ENCODE results near the gene MAGOH. TPM values are rescaled to one million over a fixed set of nuclear protein-coding genes. Genes with fewer than 3 reads are reported as not detected.

MAGOH gene
- total and polyA plus RNA-seq, 2 of the 13 experiments (the other 11 are each of a cell fraction or from before 2014, with no cell fraction given), result 24.1 to 87.0 TPM

DNA sequence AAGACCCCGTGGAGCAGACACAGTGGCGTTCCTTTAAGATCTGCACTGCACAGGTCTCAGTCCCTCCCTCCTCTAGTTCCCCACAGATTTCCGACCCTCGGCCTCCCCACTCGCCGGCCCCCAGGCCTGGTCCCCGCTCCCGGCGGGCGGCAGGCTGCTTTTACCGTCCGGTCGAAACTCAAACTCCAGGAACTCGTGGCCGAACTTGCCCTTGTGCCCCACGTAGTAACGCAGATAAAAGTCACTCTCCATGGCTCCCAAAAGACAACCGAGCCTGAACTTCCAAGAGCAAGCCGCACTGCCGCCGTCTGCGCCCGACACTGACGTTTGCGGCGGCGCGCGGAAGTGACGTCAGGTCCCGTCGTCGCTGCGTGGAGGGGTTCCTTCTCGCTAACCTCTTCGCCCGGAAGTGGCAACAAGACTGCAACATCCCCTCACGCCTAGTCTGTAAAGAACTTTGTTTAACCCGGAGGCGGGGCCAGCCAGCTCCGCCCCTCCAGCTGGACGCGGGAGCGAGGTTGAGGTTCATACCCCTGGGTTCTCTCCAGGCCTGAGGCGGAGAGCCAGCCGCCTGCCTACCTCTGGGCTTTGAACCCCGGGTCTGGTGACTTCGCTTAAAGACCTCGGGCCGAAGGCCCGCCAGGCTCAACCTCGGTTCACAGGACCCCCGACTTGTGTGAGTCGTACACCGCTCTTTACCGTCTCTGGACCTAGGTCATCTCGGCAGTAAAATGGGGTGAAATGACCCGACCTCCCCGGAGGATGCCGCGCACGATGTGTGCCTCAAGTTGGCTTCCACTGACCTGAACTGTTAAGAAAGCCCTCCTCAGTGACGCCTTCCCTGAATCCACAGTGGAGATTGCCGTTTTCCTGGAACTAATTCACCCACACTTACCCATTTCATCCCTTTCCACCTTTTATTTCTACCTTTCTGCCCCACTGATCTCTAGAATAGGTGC is at the start of gene MAGOH (continued):
- TF ChIP-seq AKNA (CRISPR knock-in tag; IDR thresholded peaks at IDR 0.05; ENCODE audit: borderline replicate concordance), result no peak
- peak; percentile 64 for TF ChIP-seq ZNF639 (CRISPR knock-in tag; conservative IDR thresholded peaks at IDR 0.05)
- TF ChIP-seq RFX5 (IDR thresholded peaks at IDR 0.05; ENCODE audit: low read depth, low read length), result peak; percentile 42; the same call in 1 of the 2 replicates
- TF ChIP-seq, protein P1, sequence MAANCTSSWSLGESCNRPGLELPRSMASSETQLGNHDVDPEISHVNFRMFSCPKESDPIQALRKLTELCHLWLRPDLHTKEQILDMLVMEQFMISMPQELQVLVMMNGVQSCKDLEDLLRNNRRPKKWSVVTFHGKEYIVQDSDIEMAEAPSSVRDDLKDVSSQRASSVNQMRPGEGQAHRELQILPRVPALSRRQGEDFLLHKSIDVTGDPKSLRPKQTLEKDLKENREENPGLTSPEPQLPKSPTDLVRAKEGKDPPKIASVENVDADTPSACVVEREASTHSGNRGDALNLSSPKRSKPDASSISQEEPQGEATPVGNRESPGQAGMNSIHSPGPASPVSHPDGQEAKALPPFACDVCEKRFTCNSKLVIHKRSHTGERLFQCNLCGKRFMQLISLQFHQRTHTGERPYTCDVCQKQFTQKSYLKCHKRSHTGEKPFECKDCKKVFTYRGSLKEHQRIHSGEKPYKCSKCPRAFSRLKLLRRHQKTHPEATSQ (CRISPR knock-in tag; IDR thresholded peaks at IDR 0.05; ENCODE audit: borderline replicate concordance), result 0 out of 2 replicates have a peak, but pooled peaks have one; percentile 42
- peak; percentile 67; the same call in 1 of the 2 replicates for TF ChIP-seq PAWR (CRISPR knock-in tag; IDR thresholded peaks at IDR 0.05; ENCODE audit: borderline replicate concordance)
- TF ChIP-seq DMAP1 (CRISPR knock-in tag; IDR thresholded peaks at IDR 0.05), result peak; percentile 76
- peak; percentile 82; the same call in 1 of the 2 replicates for TF ChIP-seq ZNF788 (CRISPR knock-in tag; IDR thresholded peaks at IDR 0.05; ENCODE audit: borderline replicate concordance)
- TF ChIP-seq KLF16 (CRISPR knock-in tag; IDR thresholded peaks at IDR 0.05), result peak in 1 of 2 experiments; percentile 70; a peak in 1 of 4 replicates
- TF ChIP-seq ZNF749 (CRISPR knock-in tag; IDR thresholded peaks at IDR 0.05; ENCODE audit: borderline replicate concordance), result 0 out of 2 replicates have a peak, but pooled peaks have one; percentile 48
- TF ChIP-seq PHF5A (CRISPR knock-in tag; IDR thresholded peaks at IDR 0.05; ENCODE audit: low read depth, unreplicated experiment), result peak; percentile 39
- peak; percentile 21; the same call in 1 of the 2 replicates for TF ChIP-seq ZSCAN21 (CRISPR knock-in tag; IDR thresholded peaks at IDR 0.05; ENCODE audit: borderline replicate concordance)
- TF ChIP-seq ZNF33A (CRISPR knock-in tag; IDR thresholded peaks at IDR 0.05; ENCODE audit: borderline replicate concordance), result no peak
- TF ChIP-seq GLMP (CRISPR knock-in tag; IDR thresholded peaks at IDR 0.05; ENCODE audit: borderline replicate concordance), result no peak
- no peak for TF ChIP-seq ZNF3 (CRISPR knock-in tag; IDR thresholded peaks at IDR 0.05)
- no peak for TF ChIP-seq TRIM24 (CRISPR knock-in tag; IDR thresholded peaks at IDR 0.05)
- no peak for TF ChIP-seq SYNCRIP (IDR thresholded peaks at IDR 0.05; ENCODE audit: insufficient read depth, low read depth, low read length)
- TF ChIP-seq, protein P2, sequence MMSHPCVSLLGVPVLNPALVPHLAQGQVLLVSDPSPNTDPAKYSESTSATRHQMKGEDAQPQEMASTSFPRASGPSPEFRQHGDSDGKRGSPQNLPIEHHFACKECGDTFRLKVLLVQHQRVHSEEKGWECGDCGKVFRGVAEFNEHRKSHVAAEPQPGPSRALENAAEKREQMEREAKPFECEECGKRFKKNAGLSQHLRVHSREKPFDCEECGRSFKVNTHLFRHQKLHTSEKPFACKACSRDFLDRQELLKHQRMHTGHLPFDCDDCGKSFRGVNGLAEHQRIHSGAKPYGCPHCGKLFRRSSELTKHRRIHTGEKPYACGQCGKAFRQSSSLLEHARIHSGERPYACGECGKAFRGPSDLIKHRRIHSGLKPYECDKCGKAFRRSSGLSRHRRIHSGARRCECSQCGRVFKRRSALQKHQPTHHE (CRISPR knock-in tag; IDR thresholded peaks at IDR 0.05; ENCODE audit: borderline replicate concordance), result no peak; the same call in 1 of the 2 replicates

All from HepG2 (cell line).